HG03439 (cell line): ENCODE measurements around the gene SLPI.

Experiments
- ATAC-seq: cut with Tn5 transposase; IDR thresholded peaks from one replicate; pipeline ENCODE4 v1.9.1; 2021; ENCODE audit warnings: mild to moderate bottlenecking, moderate library complexity; ENCODE audit not compliant: unreplicated experiment

Gene SLPI

GRCh38 chr20:45275338-45275737, 21.0 kb upstream of the SLPI start:
- no peak for ATAC-seq

GRCh38 chr20:45269754-45270270, 15.4 kb upstream of the SLPI start:
- ATAC-seq: no peak

GRCh38 chr20:45269056-45269455, 14.7 kb upstream of the SLPI start:
- no peak for ATAC-seq

GRCh38 chr20:45268531-45268930, 14.2 kb upstream of the SLPI start:
- ATAC-seq: no peak

GRCh38 chr20:45266977-45267376, 12.6 kb upstream of the SLPI start:
- ATAC-seq: no peak

- no peak for ATAC-seq
Observed at GRCh38 chr20:45263556-45264266, 9.3 kb upstream of the SLPI start.

- no peak for ATAC-seq
Observed at GRCh38 chr20:45258664-45259063, 4.3 kb upstream of the SLPI start.

GRCh38 chr20:45258259-45258658, 3.9 kb upstream of the SLPI start:
- ATAC-seq: no peak

GRCh38 chr20:45257711-45258110, 3.3 kb upstream of the SLPI start:
- no peak for ATAC-seq

GRCh38 chr20:45257161-45257560, 2.8 kb upstream of the SLPI start:
- no peak for ATAC-seq

GRCh38 chr20:45253261-45253660, 1.1 kb downstream of the SLPI start:
- ATAC-seq: no peak

GRCh38 chr20:45251884-45252560, 2.3 kb downstream of the SLPI start:
- ATAC-seq: no peak

- ATAC-seq: no peak
Observed at GRCh38 chr20:45248609-45249008, 5.8 kb downstream of the SLPI start.

- ATAC-seq: no peak
Observed at GRCh38 chr20:45247865-45248264, 6.5 kb downstream of the SLPI start.

- ATAC-seq: no peak
Observed at GRCh38 chr20:45246109-45246508, 8.3 kb downstream of the SLPI start.

- ATAC-seq: no peak
Observed at GRCh38 chr20:45238139-45238538, 16.2 kb downstream of the SLPI start.

- ATAC-seq: no peak
Observed at GRCh38 chr20:45235995-45236394, 18.4 kb downstream of the SLPI start.

- ATAC-seq: no peak
Observed at GRCh38 chr20:45230631-45231030, 23.7 kb downstream of the SLPI start.

GRCh38 chr20:45229264-45230056, 24.9 kb downstream of the SLPI start:
- ATAC-seq: no peak

- ATAC-seq: no peak
Observed at GRCh38 chr20:45226287-45226686, 28.1 kb downstream of the SLPI start.

GRCh38 chr20:45223136-45223535, 31.2 kb downstream of the SLPI start:
- ATAC-seq: no peak

- ATAC-seq: no peak
Observed at GRCh38 chr20:45221076-45221475, 33.3 kb downstream of the SLPI start, which contains the start of gene SEMG2. Gene SEMG2, plus strand, starts transcription at chr20:45221373. Its CDS starts 17 bp downstream, at chr20:45221390.
